Measurements from ENCODE around the gene SELENON. TPM values are rescaled to one million over a fixed set of nuclear protein-coding genes. Genes with fewer than 3 reads are reported as not detected.
A peak's percentile ranks its signal among the peaks of the same experiment; 100 is the strongest.
"Not testable (repeated sequence)": the region's sequence is repeated elsewhere in the genome, so short reads cannot be mapped to it uniquely, and the experiment has no call there.

The SELENON gene
- polyA plus RNA-seq, 2 donors = 19.2 to 21.4 TPM

- Histone ChIP-seq H3K27ac (ENCODE audit: low read depth in 2 of 2, low read length in 1 of 2) (peak overlapping the region in 1 of 2 donors; percentile 21), H3K27me3 (ENCODE audit: control insufficient read depth in 1 of 2, insufficient read depth in 2 of 2, low read length in 2 of 2) (no peaks in the 10 kb centered on the region), H3K4me1 (ENCODE audit: control insufficient read depth in 2 of 2, insufficient read depth in 2 of 2, low read length in 1 of 2) (no peaks in the 10 kb centered on the region), H3K36me3 (ENCODE audit: control insufficient read depth in 2 of 2, insufficient read depth in 2 of 2, low read length in 1 of 2) (peaks cover 7 to 13% of the 10 kb centered on the region in 2 donors), H3K9me3 (ENCODE audit: control insufficient read depth in 2 of 2, insufficient read depth in 1 of 2, low read depth in 1 of 2, low read length in 1 of 2) (no peaks in the 10 kb centered on the region), H3K4me3 (ENCODE audit: low read depth in 1 of 2, low read length in 2 of 2) (no peak overlapping the region)
- WGBS, 2 donors = 72 to 77% methylated on average over 1 of the region's 1 CpG
Observed at GRCh38 chr1:25837262-25837875, 37.4 kb downstream of the SELENON start.

GRCh38 chr1:25839808-25840207, 39.8 kb downstream of the SELENON start:
- not testable (repeated sequence) for H3K9me3 ChIP-seq (ENCODE audit: control insufficient read depth in 2 of 2, insufficient read depth in 1 of 2, low read depth in 1 of 2, low read length in 1 of 2); H3K4me1 ChIP-seq (ENCODE audit: control insufficient read depth in 2 of 2, insufficient read depth in 2 of 2, low read length in 1 of 2); H3K4me3 ChIP-seq (ENCODE audit: low read depth in 1 of 2, low read length in 2 of 2); H3K27me3 ChIP-seq (ENCODE audit: control insufficient read depth in 1 of 2, insufficient read depth in 2 of 2, low read length in 2 of 2); H3K27ac ChIP-seq (ENCODE audit: low read depth in 2 of 2, low read length in 1 of 2); H3K36me3 ChIP-seq (ENCODE audit: control insufficient read depth in 2 of 2, insufficient read depth in 2 of 2, low read length in 1 of 2)
- 87 to 97% methylated on average over 4 of the region's 4 CpGs for WGBS, 2 donors

- Histone ChIP-seq H3K36me3 (ENCODE audit: control insufficient read depth in 2 of 2, insufficient read depth in 2 of 2, low read length in 1 of 2) (no peaks in the 10 kb centered on the region), H3K27ac (ENCODE audit: low read depth in 2 of 2, low read length in 1 of 2) (no peak overlapping the region), H3K4me1 (ENCODE audit: control insufficient read depth in 2 of 2, insufficient read depth in 2 of 2, low read length in 1 of 2) (no peaks in the 10 kb centered on the region), H3K9me3 (ENCODE audit: control insufficient read depth in 2 of 2, insufficient read depth in 1 of 2, low read depth in 1 of 2, low read length in 1 of 2) (no peaks in the 10 kb centered on the region), H3K27me3 (ENCODE audit: control insufficient read depth in 1 of 2, insufficient read depth in 2 of 2, low read length in 2 of 2) (no peaks in the 10 kb centered on the region), H3K4me3 (ENCODE audit: low read depth in 1 of 2, low read length in 2 of 2) (no peak overlapping the region)
- WGBS, 2 donors = 92 to 93% methylated on average over 3 of the region's 3 CpGs
Observed at GRCh38 chr1:25843483-25843882, 43.5 kb downstream of the SELENON start.

GRCh38 chr1:25844536-25845337, 44.7 kb downstream of the SELENON start:
- Histone ChIP-seq H3K4me1 (ENCODE audit: control insufficient read depth in 2 of 2, insufficient read depth in 2 of 2, low read length in 1 of 2) (no peaks in the 10 kb centered on the region), H3K9me3 (ENCODE audit: control insufficient read depth in 2 of 2, insufficient read depth in 1 of 2, low read depth in 1 of 2, low read length in 1 of 2) (no peaks in the 10 kb centered on the region), H3K27me3 (ENCODE audit: control insufficient read depth in 1 of 2, insufficient read depth in 2 of 2, low read length in 2 of 2) (no peaks in the 10 kb centered on the region), H3K4me3 (ENCODE audit: low read depth in 1 of 2, low read length in 2 of 2) (no peak overlapping the region), H3K36me3 (ENCODE audit: control insufficient read depth in 2 of 2, insufficient read depth in 2 of 2, low read length in 1 of 2) (no peaks in the 10 kb centered on the region), H3K27ac (ENCODE audit: low read depth in 2 of 2, low read length in 1 of 2) (no peak overlapping the region)
- WGBS, 2 donors = 84 to 85% methylated on average over 3 of the region's 3 CpGs

- no peak overlapping the region for H3K27ac ChIP-seq (ENCODE audit: low read depth in 2 of 2, low read length in 1 of 2)
- 81 to 85% methylated on average over 5 of the region's 5 CpGs for WGBS, 2 donors
- H3K4me1 ChIP-seq (ENCODE audit: control insufficient read depth in 2 of 2, insufficient read depth in 2 of 2, low read length in 1 of 2) = no peaks in the 10 kb centered on the region
- no peaks in the 10 kb centered on the region for H3K36me3 ChIP-seq (ENCODE audit: control insufficient read depth in 2 of 2, insufficient read depth in 2 of 2, low read length in 1 of 2)
- no peak overlapping the region for H3K4me3 ChIP-seq (ENCODE audit: low read depth in 1 of 2, low read length in 2 of 2)
- H3K9me3 ChIP-seq (ENCODE audit: control insufficient read depth in 2 of 2, insufficient read depth in 1 of 2, low read depth in 1 of 2, low read length in 1 of 2) = no peaks in the 10 kb centered on the region
- H3K27me3 ChIP-seq (ENCODE audit: control insufficient read depth in 1 of 2, insufficient read depth in 2 of 2, low read length in 2 of 2) = no peaks in the 10 kb centered on the region
Observed at GRCh38 chr1:25845664-25846063, 45.7 kb downstream of the SELENON start.

GRCh38 chr1:25847929-25848328, 47.9 kb downstream of the SELENON start:
- Histone ChIP-seq H3K4me1 (ENCODE audit: control insufficient read depth in 2 of 2, insufficient read depth in 2 of 2, low read length in 1 of 2) (no peaks in the 10 kb centered on the region), H3K9me3 (ENCODE audit: control insufficient read depth in 2 of 2, insufficient read depth in 1 of 2, low read depth in 1 of 2, low read length in 1 of 2) (no peaks in the 10 kb centered on the region), H3K27ac (ENCODE audit: low read depth in 2 of 2, low read length in 1 of 2) (no peak overlapping the region), H3K4me3 (ENCODE audit: low read depth in 1 of 2, low read length in 2 of 2) (no peak overlapping the region), H3K36me3 (ENCODE audit: control insufficient read depth in 2 of 2, insufficient read depth in 2 of 2, low read length in 1 of 2) (no peaks in the 10 kb centered on the region), H3K27me3 (ENCODE audit: control insufficient read depth in 1 of 2, insufficient read depth in 2 of 2, low read length in 2 of 2) (no peaks in the 10 kb centered on the region)
- WGBS, 2 donors = 72 to 73% methylated on average over 4 of the region's 4 CpGs

GRCh38 chr1:25848531-25848930, 48.5 kb downstream of the SELENON start:
- Histone ChIP-seq H3K36me3 (ENCODE audit: control insufficient read depth in 2 of 2, insufficient read depth in 2 of 2, low read length in 1 of 2) (no peaks in the 10 kb centered on the region), H3K27me3 (ENCODE audit: control insufficient read depth in 1 of 2, insufficient read depth in 2 of 2, low read length in 2 of 2) (no peaks in the 10 kb centered on the region), H3K4me3 (ENCODE audit: low read depth in 1 of 2, low read length in 2 of 2) (no peak overlapping the region), H3K27ac (ENCODE audit: low read depth in 2 of 2, low read length in 1 of 2) (no peak overlapping the region), H3K4me1 (ENCODE audit: control insufficient read depth in 2 of 2, insufficient read depth in 2 of 2, low read length in 1 of 2) (no peaks in the 10 kb centered on the region), H3K9me3 (ENCODE audit: control insufficient read depth in 2 of 2, insufficient read depth in 1 of 2, low read depth in 1 of 2, low read length in 1 of 2) (no peaks in the 10 kb centered on the region)
- 58 to 89% methylated on average over 1 of the region's 1 CpG for WGBS, 2 donors

- no peaks in the 10 kb centered on the region for H3K36me3 ChIP-seq (ENCODE audit: control insufficient read depth in 2 of 2, insufficient read depth in 2 of 2, low read length in 1 of 2)
- 95% methylated on average over 2 of the region's 2 CpGs for WGBS, 2 donors
Observed at GRCh38 chr1:25854554-25854953, 54.6 kb downstream of the SELENON start.

GRCh38 chr1:25856856-25857255, 56.9 kb downstream of the SELENON start:
- Histone ChIP-seq H3K36me3 (ENCODE audit: control insufficient read depth in 2 of 2, insufficient read depth in 2 of 2, low read length in 1 of 2) (no peaks in the 10 kb centered on the region), H3K4me1 (ENCODE audit: control insufficient read depth in 2 of 2, insufficient read depth in 2 of 2, low read length in 1 of 2) (peaks cover 2 to 8% of the 10 kb centered on the region in 2 donors), H3K27me3 (ENCODE audit: control insufficient read depth in 1 of 2, insufficient read depth in 2 of 2, low read length in 2 of 2) (no peaks in the 10 kb centered on the region), H3K9me3 (ENCODE audit: control insufficient read depth in 2 of 2, insufficient read depth in 1 of 2, low read depth in 1 of 2, low read length in 1 of 2) (no peaks in the 10 kb centered on the region), H3K4me3 (ENCODE audit: low read depth in 1 of 2, low read length in 2 of 2) (no peak overlapping the region), H3K27ac (ENCODE audit: low read depth in 2 of 2, low read length in 1 of 2) (no peak overlapping the region)
- 81 to 90% methylated on average over 11 of the region's 11 CpGs for WGBS, 2 donors

More at GRCh38 chr1:25854554-25854953, 54.6 kb downstream of the SELENON start:
- peaks cover 2 to 6% of the 10 kb centered on the region in 2 donors for H3K4me1 ChIP-seq (ENCODE audit: control insufficient read depth in 2 of 2, insufficient read depth in 2 of 2, low read length in 1 of 2)
- no peak overlapping the region for H3K27ac ChIP-seq (ENCODE audit: low read depth in 2 of 2, low read length in 1 of 2)
- no peak overlapping the region for H3K4me3 ChIP-seq (ENCODE audit: low read depth in 1 of 2, low read length in 2 of 2)
- no peaks in the 10 kb centered on the region for H3K27me3 ChIP-seq (ENCODE audit: control insufficient read depth in 1 of 2, insufficient read depth in 2 of 2, low read length in 2 of 2)
- H3K9me3 ChIP-seq (ENCODE audit: control insufficient read depth in 2 of 2, insufficient read depth in 1 of 2, low read depth in 1 of 2, low read length in 1 of 2) = no peaks in the 10 kb centered on the region

- no peak overlapping the region for H3K27ac ChIP-seq (ENCODE audit: low read depth in 2 of 2, low read length in 1 of 2)
- H3K36me3 ChIP-seq (ENCODE audit: control insufficient read depth in 2 of 2, insufficient read depth in 2 of 2, low read length in 1 of 2) = peaks cover 0 to 8% of the 10 kb centered on the region in 2 donors
- peaks cover 2 to 15% of the 10 kb centered on the region in 2 donors for H3K4me1 ChIP-seq (ENCODE audit: control insufficient read depth in 2 of 2, insufficient read depth in 2 of 2, low read length in 1 of 2)
- no peaks in the 10 kb centered on the region for H3K27me3 ChIP-seq (ENCODE audit: control insufficient read depth in 1 of 2, insufficient read depth in 2 of 2, low read length in 2 of 2)
- H3K4me3 ChIP-seq (ENCODE audit: low read depth in 1 of 2, low read length in 2 of 2) = peak overlapping the region; percentile 49 to 55
- 44 to 48% methylated on average over 7 of the region's 7 CpGs for WGBS, 2 donors
- H3K9me3 ChIP-seq (ENCODE audit: control insufficient read depth in 2 of 2, insufficient read depth in 1 of 2, low read depth in 1 of 2, low read length in 1 of 2) = no peaks in the 10 kb centered on the region
Observed at GRCh38 chr1:25858494-25858893, 58.5 kb downstream of the SELENON start.
